HFF-Myc (cell line): ENCODE results near the gene UPK1B.

Experiments
- DNase-seq: peaks from one replicate; pipeline ENCODE4 v3.0.0-alpha.2; 2011; ENCODE audit warnings: low read depth; ENCODE audit errors: extremely low read depth
- H3K4me3 ChIP-seq: replicated peaks from 2 replicates; pipeline ENCODE4 v1.5.1; 2011; ENCODE audit warnings: low read depth, mild to moderate bottlenecking, control low read depth, low read length
- CTCF ChIP-seq: IDR thresholded peaks from 2 replicates; pipeline ENCODE4 v1.5.1; 2012; ENCODE audit warnings: mild to moderate bottlenecking, low read depth, low read length, control low read depth; ENCODE audit errors: missing control alignments

The UPK1B gene

GRCh38 chr3:119194237-119195150 is 21.1 kb downstream of the UPK1B start:
- TF ChIP-seq CTCF: no peak
- no peak for DNase-seq
- no peak overlapping the region for H3K4me3 ChIP-seq

GRCh38 chr3:119195151-119195476 is 21.7 kb downstream of the UPK1B start:
- TF ChIP-seq CTCF: no peak
- H3K4me3 ChIP-seq: no peak overlapping the region
- no peak for DNase-seq

GRCh38 chr3:119195911-119196310 is 22.5 kb downstream of the UPK1B start:
- DNase-seq: no peak
- no peak for TF ChIP-seq CTCF
- no peak overlapping the region for H3K4me3 ChIP-seq

- no peak for TF ChIP-seq CTCF
- no peak overlapping the region for H3K4me3 ChIP-seq
- no peak for DNase-seq
These were observed 31.8 kb downstream of the UPK1B start for GRCh38 chr3:119205209-119205608.

GRCh38 chr3:119205685-119206084 is 32.3 kb downstream of the UPK1B start:
- no peak for DNase-seq
- no peak overlapping the region for H3K4me3 ChIP-seq
- no peak for TF ChIP-seq CTCF

GRCh38 chr3:119206611-119207511 is 33.5 kb downstream of the UPK1B start:
- DNase-seq: no peak
- no peak for TF ChIP-seq CTCF

More at GRCh38 chr3:119206611-119207511, 33.5 kb downstream of the UPK1B start:
- H3K4me3 ChIP-seq: no peak overlapping the region
